H1 (cell line): ENCODE results near the gene MRPL20. TPM values are rescaled to one million over a fixed set of nuclear protein-coding genes. Genes with fewer than 3 reads are reported as not detected.

ENCODE experiments used
- CTCF ChIA-PET: fragments of 300-600 bp; sonication (Branson Sonifier 250); formaldehyde crosslinking; loops from one replicate; lab custom pipeline; 2021; ENCODE audit not compliant: partially characterized antibody; lab: Charles Lee
- POLR2A ChIA-PET: fragments of 300-600 bp; sonication (Branson Sonifier 250); formaldehyde crosslinking; loops from one replicate; lab custom pipeline; 2021; ENCODE audit warnings: inconsistent platforms; ENCODE audit not compliant: partially characterized antibody; lab: Charles Lee
- DNase-seq, 2 experiments: peaks; one replicate each; pipeline versions ENCODE4 v3.0.0 to v3.0.0-alpha.2; 2010 to 2022; ENCODE audit warnings: low spot score in 2 of 2, low read depth in 1 of 2, mixed read lengths in 1 of 2
- FAIRE-seq: peaks from 2 replicates; lab custom pipeline; 2011; peaks lifted over from hg19 to GRCh38; lab: Jason Lieb, UNC
- H2AFZ ChIP-seq: 2 replicates; pipeline ENCODE4 v1.8.1; 2012; ENCODE audit warnings: low read length, inconsistent platforms
- H2AK5ac ChIP-seq: 2 replicates; pipeline ENCODE4 v1.6.1; 2013; ENCODE audit warnings: low read depth, low read length
- H2BK120ac ChIP-seq: replicated peaks from 2 replicates; pipeline ENCODE3; 2013; ENCODE audit warnings: low read depth, low read length, inconsistent platforms
- H2BK12ac ChIP-seq: 2 replicates; pipeline ENCODE4 v1.6.1; 2013; ENCODE audit warnings: low read depth, low read length
- H2BK15ac ChIP-seq: 2 replicates; pipeline ENCODE4 v1.6.1; 2013; ENCODE audit warnings: low read length
- H2BK20ac ChIP-seq: 2 replicates; pipeline ENCODE4 v1.6.1; 2013; ENCODE audit warnings: low read length
- H2BK5ac ChIP-seq: 2 replicates; pipeline ENCODE4 v1.6.1; 2013; ENCODE audit warnings: low read depth, low read length
- H3K14ac ChIP-seq: 2 replicates; pipeline ENCODE4 v1.6.1; 2013; ENCODE audit warnings: inconsistent platforms; ENCODE audit not compliant: insufficient read length
- H3K18ac ChIP-seq: 2 replicates; pipeline ENCODE4 v1.6.1; 2013; ENCODE audit warnings: low read length; ENCODE audit errors: extremely low read depth
- H3K23ac ChIP-seq: 2 replicates; pipeline ENCODE4 v1.6.1; 2013; ENCODE audit warnings: inconsistent platforms; ENCODE audit not compliant: insufficient read length
- H3K23me2 ChIP-seq: 2 replicates; pipeline ENCODE4 v1.6.1; 2013; ENCODE audit warnings: low read depth, low read length
- H3K27ac ChIP-seq: 2 replicates; pipeline ENCODE4 v1.6.1; 2011; ENCODE audit warnings: low read depth, low read length, inconsistent platforms
- H3K27me3 ChIP-seq, 4 experiments: replicated peaks in 1 of 4; 1 replicate in 1 of 4; 2 replicates in 3 of 4; pipeline versions ENCODE4 v1.6.1 to v1.8.1; 2011 to 2013; ENCODE audit warnings: low read length in 3 of 4, mild to moderate bottlenecking in 3 of 4, inconsistent platforms in 2 of 4, mixed read lengths in 2 of 4, moderate library complexity in 1 of 4; ENCODE audit not compliant: control insufficient read depth in 3 of 4, insufficient read depth in 3 of 4; ENCODE audit errors: extremely low read depth in 1 of 4
- H3K36me3 ChIP-seq, 4 experiments: 2 replicates each; pipeline versions ENCODE4 v1.6.1 to v1.8.1; 2011 to 2013; ENCODE audit warnings: mild to moderate bottlenecking in 4 of 4, low read length in 3 of 4, moderate library complexity in 2 of 4, control low read depth in 1 of 4, inconsistent platforms in 1 of 4; ENCODE audit not compliant: insufficient read depth in 4 of 4, control insufficient read depth in 2 of 4
- H3K4ac ChIP-seq: replicated peaks from 2 replicates; pipeline ENCODE3; 2013; ENCODE audit warnings: low read length, low read depth, mixed read lengths, inconsistent platforms; ENCODE audit not compliant: insufficient read length
- H3K4me1 ChIP-seq, 4 experiments: replicated peaks in 1 of 4; 1 replicate in 1 of 4; 2 replicates in 3 of 4; pipeline versions ENCODE4 v1.6.1 to v1.8.1; 2011 to 2013; ENCODE audit warnings: low read length in 3 of 4, inconsistent platforms in 2 of 4, mixed read lengths in 1 of 4; ENCODE audit not compliant: insufficient read depth in 4 of 4, control insufficient read depth in 3 of 4
- H3K4me2 ChIP-seq, 2 experiments: 2 replicates each; pipeline versions ENCODE4 v1.6.1 to v1.8.1; 2011 to 2013; ENCODE audit warnings: low read depth in 2 of 2, low read length in 2 of 2, control low read depth in 1 of 2, inconsistent platforms in 1 of 2, mild to moderate bottlenecking in 1 of 2; ENCODE audit not compliant: insufficient read depth in 1 of 2
- H3K4me3 ChIP-seq, 4 experiments: fragments of 200-600, 300-600 bp in 1 of 4; sonication (generic), shearing (Covaris generic), sonication (Bioruptor Twin) in 1 of 4; 2 replicates each; pipeline versions ENCODE4 v1.5.1 to v1.8.1; 2011 to 2016; ENCODE audit warnings: low read length in 4 of 4, low read depth in 3 of 4, control low read depth in 2 of 4, inconsistent platforms in 2 of 4, mild to moderate bottlenecking in 2 of 4, mixed read lengths in 1 of 4, moderate library complexity in 1 of 4; ENCODE audit not compliant: insufficient read depth in 2 of 4; ENCODE audit errors: extremely low read depth in 1 of 4
- H3K56ac ChIP-seq: replicated peaks from 2 replicates; pipeline ENCODE3; 2013; ENCODE audit warnings: low read depth, mild to moderate bottlenecking, mixed read lengths, low read length, inconsistent platforms; ENCODE audit not compliant: insufficient read length
- H3K79me1 ChIP-seq: 2 replicates; pipeline ENCODE4 v1.6.1; 2013; ENCODE audit warnings: low read depth, low read length, control low read depth
- H3K79me2 ChIP-seq, 2 experiments: 2 replicates each; pipeline versions ENCODE4 v1.6.1 to v1.8.1; 2012 to 2013; ENCODE audit warnings: low read length in 2 of 2, mild to moderate bottlenecking in 2 of 2, inconsistent platforms in 1 of 2; ENCODE audit not compliant: insufficient read depth in 2 of 2, control insufficient read depth in 1 of 2
- H3K9ac ChIP-seq, 4 experiments: replicated peaks in 1 of 4; 1 replicate in 1 of 4; 2 replicates in 3 of 4; pipeline versions ENCODE4 v1.6.1 to v1.8.1; 2011 to 2013; ENCODE audit warnings: low read depth in 3 of 4, low read length in 3 of 4, control low read depth in 2 of 4, mild to moderate bottlenecking in 2 of 4, moderate library complexity in 2 of 4, inconsistent platforms in 1 of 4; ENCODE audit errors: extremely low read depth in 1 of 4
- H3K9me3 ChIP-seq, 2 experiments: 2 replicates each; pipeline versions ENCODE4 v1.6.1 to v1.8.1; 2012 to 2013; ENCODE audit warnings: mild to moderate bottlenecking in 2 of 2, moderate library complexity in 2 of 2, control low read depth in 1 of 2, inconsistent platforms in 1 of 2, low read depth in 1 of 2, low read length in 1 of 2, mixed read lengths in 1 of 2; ENCODE audit not compliant: insufficient read depth in 2 of 2
- H4K20me1 ChIP-seq, 2 experiments: replicated peaks in 1 of 2; 2 replicates each; pipeline versions ENCODE3 to v1.8.1; 2011 to 2013; ENCODE audit warnings: inconsistent platforms in 2 of 2, low read length in 2 of 2, mild to moderate bottlenecking in 1 of 2; ENCODE audit not compliant: insufficient read depth in 2 of 2, control insufficient read depth in 1 of 2
- H4K5ac ChIP-seq: 2 replicates; pipeline ENCODE4 v1.6.1; 2013; ENCODE audit warnings: low read length, low read depth, mixed read lengths, inconsistent platforms; ENCODE audit not compliant: insufficient read length
- H4K8ac ChIP-seq: 2 replicates; pipeline ENCODE4 v1.8.0; 2013; ENCODE audit warnings: mild to moderate bottlenecking, moderate library complexity, low read length, inconsistent platforms; ENCODE audit not compliant: insufficient read depth; ENCODE audit errors: extremely low read depth
- H4K91ac ChIP-seq: replicated peaks from 2 replicates; pipeline ENCODE3; 2013; ENCODE audit warnings: low read length, mixed read lengths, inconsistent platforms; ENCODE audit not compliant: insufficient read length
- ASH2L ChIP-seq: fragments of 200-600, 300-600 bp; sonication (generic); IDR thresholded peaks from one replicate; pipeline ENCODE4 v1.7.1; 2017; ENCODE audit warnings: low read length
- CEBPB ChIP-seq: IDR thresholded peaks from 2 replicates; pipeline ENCODE4 v1.6.1; 2012; ENCODE audit warnings: low read depth, low read length
- EGR1 ChIP-seq: IDR thresholded peaks from 2 replicates; pipeline ENCODE4 v1.6.1; 2011; ENCODE audit warnings: low read depth, low read length, borderline replicate concordance
- KDM4A ChIP-seq: IDR thresholded peaks from one replicate; pipeline ENCODE4 v1.7.1; 2012; ENCODE audit warnings: low read depth, mild to moderate bottlenecking, moderate library complexity, low read length, inconsistent platforms; ENCODE audit not compliant: severe bottlenecking
- MAFK ChIP-seq: IDR thresholded peaks from 2 replicates; pipeline ENCODE4 v1.6.1; 2012; ENCODE audit warnings: low read depth, mild to moderate bottlenecking, improper control_type of control experiment, low read length
- RBBP5 ChIP-seq: IDR thresholded peaks from 2 replicates; pipeline ENCODE4 v1.7.1; 2012; ENCODE audit warnings: low read depth, mild to moderate bottlenecking, inconsistent platforms, low read length, moderate library complexity, borderline replicate concordance
- SAP30 ChIP-seq: fragments of 300-600 bp; sonication (generic); IDR thresholded peaks from 2 replicates; pipeline ENCODE4 v1.7.1; 2012; ENCODE audit warnings: low read length, moderate library complexity, mild to moderate bottlenecking, inconsistent platforms; ENCODE audit not compliant: insufficient read depth, insufficient replicate concordance
- TAF1 ChIP-seq: IDR thresholded peaks from 2 replicates; pipeline ENCODE4 v1.6.1; 2011; ENCODE audit warnings: mild to moderate bottlenecking, low read depth, low read length
- TBP ChIP-seq: IDR thresholded peaks from 2 replicates; pipeline ENCODE4 v1.6.1; 2011; ENCODE audit warnings: low read depth, low read length, improper control_type of control experiment
- TEAD4 ChIP-seq: IDR thresholded peaks from 2 replicates; pipeline ENCODE4 v1.6.1; 2012; ENCODE audit warnings: low read depth, low read length, inconsistent platforms, mixed read lengths
- WGBS, 2 experiments: shearing (Covaris generic) in 1 of 2; methylation state at CpG; one replicate each; pipeline versions ENCODE4 v1.1.6 to v1.1.7; 2013 to 2015; ENCODE audit warnings: low lambda C conversion rate in 2 of 2, mixed read lengths in 2 of 2, inconsistent platforms in 1 of 2, low coverage in 1 of 2, missing lambda C conversion rate in 1 of 2; ENCODE audit not compliant: insufficient replicate concordance in 2 of 2, insufficient coverage in 1 of 2, insufficient read length in 1 of 2; ENCODE audit errors: extremely low coverage in 1 of 2, missing lambda C conversion rate in 1 of 2; 5-methylcytosine and 5-hydroxymethylcytosine counted together
- polyA plus RNA-seq, 7 experiments: library from polyadenylated mRNA; depleted of rRNA in 3 of 7; stranded (reverse) in 5 of 7; unstranded in 2 of 7; fragments of >200 nt in 5 of 7; fragments of 200-250 nt in 2 of 7; gene quantifications; 1 replicate in 5 of 7; 2 replicates in 1 of 7; 4 replicates in 1 of 7; pipeline versions ENCODE4 v1.2.1 to v1.2.3, GENCODE V29; 2011 to 2013; ENCODE audit warnings: missing spikeins in 2 of 7, mixed read lengths in 2 of 7
- total RNA-seq: library from RNA; stranded (reverse); fragmentation: NEBNext Ultra II Directional; extraction: Animal tissue kit (Norgen Biotek cat#: 25700); gene quantifications from 2 replicates; pipeline ENCODE4 v1.2.1, GENCODE V29; 2021
- TF ChIP-seq, protein P1 (sequence below): IDR thresholded peaks from 2 replicates; pipeline ENCODE4 v1.6.1; 2012; ENCODE audit warnings: inconsistent platforms

MRPL20 gene
- total and polyA plus RNA-seq, 2 of the 8 experiments (the other 6 are each of a cell fraction or from before 2014, with no cell fraction given) = 126 to 151 TPM

DNA sequence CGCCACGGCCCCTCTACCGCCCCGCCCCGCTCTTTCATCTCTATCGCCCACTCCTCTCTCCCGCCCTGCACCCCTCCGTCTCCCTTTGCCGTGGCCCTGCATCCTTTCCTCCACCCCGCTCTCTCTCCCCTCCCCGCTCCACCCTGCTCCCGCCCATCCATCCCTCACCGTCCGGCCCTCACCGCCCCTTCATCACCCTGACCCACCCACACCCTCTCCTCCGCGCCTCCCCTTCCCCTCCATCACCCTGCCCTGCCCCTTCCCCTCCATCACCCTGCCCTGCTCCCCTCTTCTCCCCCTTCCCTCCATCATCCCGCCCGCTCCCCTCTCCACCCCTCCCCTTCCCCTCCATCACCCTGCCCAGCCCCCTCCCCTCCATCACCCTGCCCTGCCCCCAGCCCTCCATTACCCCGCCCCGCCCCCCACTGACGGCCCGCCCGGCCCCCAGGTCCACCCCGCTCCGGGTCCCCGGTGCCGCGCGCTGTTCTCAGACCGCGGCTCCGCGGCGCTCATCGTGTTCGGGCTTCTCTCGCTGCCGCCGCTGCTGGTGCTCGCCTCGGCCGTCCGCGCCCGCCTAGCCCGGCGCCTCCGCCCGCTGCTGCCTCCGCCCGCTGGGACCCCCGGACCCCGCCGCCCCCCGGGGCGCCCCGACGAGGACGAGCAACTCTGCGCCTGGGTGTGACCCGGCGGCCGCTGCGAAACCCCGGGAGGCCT, 20.2 kb upstream of the MRPL20 start:
- Histone ChIP-seq H3K27ac (no peak overlapping the region), H3K56ac (no peak overlapping the region), H3K23me2 (peaks cover 6% of the 10 kb centered on the region; the same call in 1 of the 2 replicates), H3K27me3 (no peaks in the 10 kb centered on the region), H2BK15ac (no peak overlapping the region), H3K79me1 (no peaks in the 10 kb centered on the region), H2AFZ (no peak overlapping the region), H3K4me3 (peak overlapping the region in 3 of 4 experiments; percentile 17 to 62 (median 50); a peak in 4 of 8 replicates), H4K8ac (peak overlapping the region; percentile 76; the same call in 1 of the 2 replicates), H4K20me1 (no peaks in the 10 kb centered on the region), H2AK5ac (0 out of 2 replicates have a peak overlapping the region, but pooled peaks have one; percentile 39), H3K9ac (no peak overlapping the region), H3K4ac (no peak overlapping the region), H3K4me2 (peak overlapping the region; percentile 46 to 49; a peak in 3 of 4 replicates), H4K91ac (peak overlapping the region; percentile 22), H3K14ac (no peak overlapping the region), H2BK5ac (no peak overlapping the region; the same call in 1 of the 2 replicates), H4K5ac (no peak overlapping the region), H3K36me3 (no peaks in the 10 kb centered on the region; a peak in 1 of 8 replicates), H3K79me2 (no peaks in the 10 kb centered on the region), H3K23ac (no peak overlapping the region), H3K4me1 (peaks cover 0 to 40% (median 26%) of the 10 kb centered on the region in 4 experiments; a peak in 6 of 7 replicates), H2BK20ac (no peak overlapping the region), H2BK12ac (peak overlapping the region; percentile 50; the same call in 1 of the 2 replicates), H2BK120ac (no peak overlapping the region), H3K18ac (no peak overlapping the region; the same call in none of the 2 replicates), H3K9me3 (peaks cover 0 to 3% of the 10 kb centered on the region in 2 experiments; a peak in 1 of 4 replicates)
- ChIA-PET CTCF (interaction anchor here (1.6 kb wide), 1 partner anchor 25 kb away, joined by 5 read pairs; no protein-coding TSS in a partner anchor), POLR2A (interaction anchor here (0.9 to 22.9 kb wide), 6 partner anchors 10 to 148 kb away, joined by 3 to 515 read pairs (median 5); partner anchors contain the start of genes CCNL2 and MRPL20)
- DNase-seq = no peak
- no peak for FAIRE-seq
- WGBS, 2 experiments = 100% methylated on average over 2 of the region's 66 CpGs; no CpG with 5 or more reads in 1 of the 2 experiments
- no peak; the same call in 1 of the 2 replicates for TF ChIP-seq RBBP5
- TF ChIP-seq MAFK = no peak
- no peak for TF ChIP-seq ASH2L
- no peak for TF ChIP-seq TEAD4
- no peak for TF ChIP-seq TAF1
- no peak for TF ChIP-seq KDM4A
- no peak for TF ChIP-seq SAP30
- TF ChIP-seq EGR1 = no peak
- TF ChIP-seq, protein P1, sequence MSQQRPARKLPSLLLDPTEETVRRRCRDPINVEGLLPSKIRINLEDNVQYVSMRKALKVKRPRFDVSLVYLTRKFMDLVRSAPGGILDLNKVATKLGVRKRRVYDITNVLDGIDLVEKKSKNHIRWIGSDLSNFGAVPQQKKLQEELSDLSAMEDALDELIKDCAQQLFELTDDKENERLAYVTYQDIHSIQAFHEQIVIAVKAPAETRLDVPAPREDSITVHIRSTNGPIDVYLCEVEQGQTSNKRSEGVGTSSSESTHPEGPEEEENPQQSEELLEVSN = no peak
- TF ChIP-seq CEBPB = no peak
- TF ChIP-seq TBP = no peak
